CD4-positive, CD25-positive, alpha-beta regulatory T cell (primary cell): ENCODE results near the gene TEX38. TPM values are rescaled to one million over a fixed set of nuclear protein-coding genes. Genes with fewer than 3 reads are reported as not detected.

ENCODE experiments used
- ATAC-seq, 2 donors: fragments of 150-1000 bp; cut with Tn5 transposase; one replicate each; pipeline ENCODE4 v1.10.0; 2021; ENCODE audit warnings: low read depth in 2 of 2, moderate number of reproducible peaks in 2 of 2, moderate library complexity in 1 of 2
- DNase-seq, 3 donors: peaks; one replicate each; pipeline versions ENCODE4 v3.0.0 to v3.0.0-alpha.2; 2012 to 2022; ENCODE audit warnings: mixed read lengths in 1 of 3
- H3K27ac ChIP-seq: one replicate; pipeline ENCODE4 v1.7.0; 2013; ENCODE audit warnings: mild to moderate bottlenecking, low read length; ENCODE audit not compliant: insufficient read depth, poor library complexity, severe bottlenecking
- H3K27me3 ChIP-seq: one replicate; pipeline ENCODE4 v1.7.0; 2013; ENCODE audit warnings: low read length; ENCODE audit not compliant: control insufficient read depth, insufficient read depth
- H3K36me3 ChIP-seq: one replicate; pipeline ENCODE4 v1.7.0; 2013; ENCODE audit warnings: mild to moderate bottlenecking, low read length, moderate library complexity; ENCODE audit not compliant: control insufficient read depth, insufficient read depth
- H3K4me1 ChIP-seq: 2 replicates; pipeline ENCODE4 v1.7.0; 2013; ENCODE audit warnings: mild to moderate bottlenecking, low read length; ENCODE audit not compliant: insufficient read depth, control insufficient read depth, poor library complexity, severe bottlenecking
- H3K4me3 ChIP-seq: one replicate; pipeline ENCODE4 v1.7.0; 2013; ENCODE audit warnings: low read depth, mild to moderate bottlenecking, low read length, moderate library complexity
- H3K9me3 ChIP-seq, 2 experiments: 1 replicate in 1 of 2; 2 replicates in 1 of 2; pipeline ENCODE4 v1.7.0; 2013; ENCODE audit warnings: low read length in 2 of 2, mild to moderate bottlenecking in 1 of 2, moderate library complexity in 1 of 2; ENCODE audit not compliant: control insufficient read depth in 2 of 2
- H3K27ac Mint-ChIP-seq, 3 donors: one replicate each; pipeline ENCODE4 v1.8.0; 2020 to 2022; ENCODE audit warnings: mild to moderate bottlenecking in 3 of 3, mixed read lengths in 3 of 3, moderate library complexity in 2 of 3
- H3K27me3 Mint-ChIP-seq: one replicate; pipeline ENCODE4 v1.8.0; 2022; ENCODE audit warnings: mild to moderate bottlenecking, mixed read lengths
- H3K36me3 Mint-ChIP-seq: one replicate; pipeline ENCODE4 v1.8.0; 2020; ENCODE audit warnings: mixed read lengths
- H3K4me1 Mint-ChIP-seq, 4 donors: one replicate each; pipeline ENCODE4 v1.8.0; 2020 to 2022; ENCODE audit warnings: mixed read lengths in 4 of 4, mild to moderate bottlenecking in 1 of 4
- H3K4me3 Mint-ChIP-seq, 4 donors: one replicate each; pipeline ENCODE4 v1.8.0; 2020 to 2022; ENCODE audit warnings: mild to moderate bottlenecking in 4 of 4, mixed read lengths in 4 of 4, moderate library complexity in 3 of 4
- H3K9me3 Mint-ChIP-seq, 7 donors: one replicate each; pipeline ENCODE4 v1.8.0; 2020 to 2022; ENCODE audit warnings: mixed read lengths in 7 of 7, mild to moderate bottlenecking in 3 of 7, moderate library complexity in 2 of 7
- polyA plus RNA-seq, 4 donors: library from polyadenylated mRNA; unstranded; fragments of 300-500 nt; fragmentation: Illumina TruSeq; gene quantifications; one replicate each; pipeline ENCODE4 v1.2.3, GENCODE V29; 2021
- total RNA-seq: library from RNA; stranded (reverse); gene quantifications from one replicate; pipeline ENCODE4 v1.2.3, GENCODE V29; 2022

The TEX38 gene
- total and polyA plus RNA-seq, 5 donors from 2014 or later: not detected

GRCh38 chr1:46638921-46639320 is 32.7 kb upstream of the TEX38 start:
- no peak for DNase-seq
- no peaks in the 10 kb centered on the region for H3K27me3 ChIP-seq
- H3K4me1 Mint-ChIP-seq: peaks cover 0 to 11% (median 2%) of the 10 kb centered on the region in 4 donors
- H3K9me3 Mint-ChIP-seq: no peaks in the 10 kb centered on the region
- no peaks in the 10 kb centered on the region for H3K27me3 Mint-ChIP-seq
- peak overlapping the region in 2 of 3 donors; percentile 28 to 82 for H3K27ac Mint-ChIP-seq
- H3K4me3 ChIP-seq: no peak overlapping the region
- H3K36me3 ChIP-seq: peaks cover 48% of the 10 kb centered on the region
- no peak overlapping the region for H3K4me3 Mint-ChIP-seq
- no peaks in the 10 kb centered on the region for H3K4me1 ChIP-seq
- no peak for ATAC-seq
- no peaks in the 10 kb centered on the region for H3K9me3 ChIP-seq
- no peak overlapping the region for H3K27ac ChIP-seq
- peaks cover 44% of the 10 kb centered on the region for H3K36me3 Mint-ChIP-seq

- peaks cover 0 to 11% (median 2%) of the 10 kb centered on the region in 4 donors for H3K4me1 Mint-ChIP-seq
- H3K9me3 ChIP-seq: no peaks in the 10 kb centered on the region
- no peak overlapping the region for H3K4me3 ChIP-seq
- no peaks in the 10 kb centered on the region for H3K27me3 ChIP-seq
- ATAC-seq (no peak), DNase-seq (no peak)
- H3K4me1 ChIP-seq: no peaks in the 10 kb centered on the region
- H3K9me3 Mint-ChIP-seq: no peaks in the 10 kb centered on the region
- H3K27ac Mint-ChIP-seq: no peak overlapping the region
- H3K36me3 Mint-ChIP-seq: peaks cover 38% of the 10 kb centered on the region
- no peak overlapping the region for H3K4me3 Mint-ChIP-seq
- H3K27ac ChIP-seq: no peak overlapping the region
- H3K36me3 ChIP-seq: peaks cover 42% of the 10 kb centered on the region
- no peaks in the 10 kb centered on the region for H3K27me3 Mint-ChIP-seq
Measured at GRCh38 chr1:46639547-46639946, 32.1 kb upstream of the TEX38 start.

DNA sequence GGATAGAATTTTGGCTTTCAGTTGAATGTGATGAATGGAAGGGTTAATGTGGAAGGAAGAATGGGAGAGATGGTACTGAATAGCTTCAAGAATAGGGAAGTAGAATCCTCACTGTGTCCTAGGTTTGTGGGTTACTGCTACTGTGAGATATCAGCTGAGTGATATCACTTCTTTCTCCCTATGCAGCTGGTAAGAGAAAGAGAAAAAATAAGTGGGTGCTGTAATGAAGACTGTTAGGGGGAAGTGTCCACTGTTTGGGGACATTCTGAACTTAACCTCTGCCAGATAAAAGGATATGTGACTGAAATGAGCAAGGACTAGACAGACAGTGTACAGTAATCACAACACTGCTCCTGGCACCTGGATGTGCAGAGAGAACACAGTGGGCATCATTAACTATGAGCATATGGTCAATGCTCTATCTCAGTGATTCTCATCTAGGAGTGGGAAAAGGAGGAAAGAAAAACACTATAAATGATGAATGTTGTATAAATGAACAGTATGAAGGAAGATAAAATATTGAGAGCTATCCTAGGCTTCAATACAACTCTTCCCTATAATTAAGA is 29.5 kb upstream of the TEX38 start:
- no peak for ATAC-seq
- no peaks in the 10 kb centered on the region for H3K27me3 Mint-ChIP-seq

DNA sequence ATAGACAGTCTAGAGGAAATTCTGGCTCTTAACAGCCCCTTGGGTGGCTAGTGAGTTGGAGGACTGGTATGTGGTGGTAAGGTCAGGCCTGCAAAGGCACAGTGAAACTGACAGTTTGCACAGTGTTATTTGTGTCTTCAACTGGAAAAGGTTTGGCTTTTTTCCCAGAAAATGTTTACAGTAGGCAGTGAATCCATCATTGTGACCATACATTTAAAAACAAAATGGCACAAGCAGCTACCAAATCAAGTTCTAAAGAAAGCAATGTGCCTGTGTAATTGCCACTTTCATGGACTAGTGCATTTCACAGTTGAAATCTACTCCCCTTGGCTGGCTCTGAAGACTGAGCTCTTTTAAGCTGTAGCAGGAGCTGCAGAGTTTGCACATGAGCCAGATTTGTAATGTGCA is 28.3 kb upstream of the TEX38 start:
- no peak for ATAC-seq

More for the DNA sequence above, 29.5 kb upstream of the TEX38 start:
- H3K4me3 Mint-ChIP-seq: no peak overlapping the region
- H3K4me1 ChIP-seq: no peaks in the 10 kb centered on the region
- peaks cover 29% of the 10 kb centered on the region for H3K36me3 Mint-ChIP-seq
- no peak overlapping the region for H3K27ac Mint-ChIP-seq
- no peak overlapping the region for H3K27ac ChIP-seq
- no peak overlapping the region for H3K4me3 ChIP-seq
- no peaks in the 10 kb centered on the region for H3K9me3 ChIP-seq
- H3K36me3 ChIP-seq: peaks cover 26% of the 10 kb centered on the region
- H3K9me3 Mint-ChIP-seq: no peaks in the 10 kb centered on the region
- no peaks in the 10 kb centered on the region for H3K27me3 ChIP-seq
- DNase-seq: no peak
- peaks cover 0 to 11% (median 2%) of the 10 kb centered on the region in 4 donors for H3K4me1 Mint-ChIP-seq

DNA sequence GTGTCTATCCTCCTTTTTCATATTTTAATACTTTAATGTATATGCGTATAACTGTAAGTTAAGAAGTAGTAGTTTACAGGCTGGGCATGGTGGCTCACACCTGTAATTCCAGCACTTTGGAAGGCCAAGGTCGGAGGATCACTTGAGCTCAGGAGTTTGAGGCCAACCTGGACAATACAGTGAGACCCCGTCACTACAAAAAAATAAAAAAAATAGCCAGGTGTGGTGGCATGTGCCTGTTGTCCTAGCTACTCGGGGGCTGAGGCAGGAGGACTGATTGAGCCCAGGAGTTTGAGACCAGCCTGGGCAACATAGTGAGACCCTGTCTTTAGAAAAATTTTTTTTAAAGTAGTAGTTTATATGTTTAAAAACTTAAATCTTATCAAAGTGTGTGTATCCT is 25.8 kb upstream of the TEX38 start:
- H3K4me3 Mint-ChIP-seq: no peak overlapping the region
- H3K27ac Mint-ChIP-seq: no peak overlapping the region
- peaks cover 0 to 6% (median 0%) of the 10 kb centered on the region in 4 donors for H3K4me1 Mint-ChIP-seq
- H3K27ac ChIP-seq: no peak overlapping the region
- ATAC-seq (no peak), DNase-seq (no peak)
- no peaks in the 10 kb centered on the region for H3K9me3 ChIP-seq
- no peaks in the 10 kb centered on the region for H3K27me3 Mint-ChIP-seq
- H3K4me3 ChIP-seq: no peak overlapping the region
- no peaks in the 10 kb centered on the region for H3K27me3 ChIP-seq
- H3K36me3 ChIP-seq: peaks cover 38% of the 10 kb centered on the region
- peaks cover 46% of the 10 kb centered on the region for H3K36me3 Mint-ChIP-seq
- peaks cover 0 to 5% (median 2%) of the 10 kb centered on the region in 7 donors for H3K9me3 Mint-ChIP-seq
- H3K4me1 ChIP-seq: no peaks in the 10 kb centered on the region

More for the DNA sequence above, 28.3 kb upstream of the TEX38 start:
- no peak overlapping the region for H3K4me3 ChIP-seq
- no peak overlapping the region for H3K4me3 Mint-ChIP-seq
- H3K36me3 Mint-ChIP-seq: peaks cover 34% of the 10 kb centered on the region
- no peaks in the 10 kb centered on the region for H3K27me3 ChIP-seq
- H3K27ac ChIP-seq: no peak overlapping the region
- H3K9me3 Mint-ChIP-seq: no peaks in the 10 kb centered on the region
- peaks cover 28% of the 10 kb centered on the region for H3K36me3 ChIP-seq
- DNase-seq: no peak
- H3K4me1 Mint-ChIP-seq: peaks cover 0 to 11% (median 2%) of the 10 kb centered on the region in 4 donors
- H3K27ac Mint-ChIP-seq: no peak overlapping the region
- no peaks in the 10 kb centered on the region for H3K9me3 ChIP-seq
- no peaks in the 10 kb centered on the region for H3K27me3 Mint-ChIP-seq
- H3K4me1 ChIP-seq: no peaks in the 10 kb centered on the region

DNA sequence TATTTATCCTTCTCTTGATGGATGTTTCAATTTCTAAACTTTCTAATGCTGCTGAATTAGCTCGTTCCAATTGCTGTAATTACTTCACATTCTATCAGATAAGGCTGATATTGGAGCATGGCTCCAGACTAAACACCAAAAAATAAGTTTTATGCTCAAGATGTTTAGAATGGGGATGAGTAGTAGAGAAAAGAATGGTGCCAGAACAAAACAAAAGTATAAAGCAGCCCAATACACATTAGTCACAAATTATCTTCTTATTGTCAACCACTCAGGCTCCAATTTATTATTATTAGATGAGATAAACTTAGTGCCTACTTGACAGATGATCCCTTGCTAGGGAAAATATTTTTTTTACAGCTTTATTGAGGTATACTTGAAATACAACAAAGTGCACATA is 25.3 kb upstream of the TEX38 start:
- Histone ChIP-seq H3K4me3 (no peak overlapping the region), H3K4me1 (no peaks in the 10 kb centered on the region)
- ATAC-seq: no peak

DNA sequence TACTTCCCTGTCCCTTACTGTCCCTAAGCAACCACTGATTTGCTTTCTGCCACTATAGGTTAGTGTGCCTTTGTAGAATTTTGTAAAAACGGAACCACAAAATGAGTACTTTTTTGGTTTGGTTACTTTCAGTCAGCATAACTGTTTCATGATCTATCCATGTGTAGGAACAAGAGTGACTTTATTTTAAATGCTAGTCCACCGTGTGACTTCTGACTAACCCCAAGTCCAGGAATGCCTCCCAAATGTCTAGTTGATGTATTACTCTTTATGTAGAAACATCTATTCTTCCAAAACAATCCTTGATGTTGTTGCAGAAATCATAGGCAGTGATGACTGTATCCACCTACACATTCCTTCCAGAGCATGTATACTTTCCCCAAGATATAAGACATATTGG is 24.8 kb upstream of the TEX38 start:
- Mint-ChIP-seq H3K36me3 (peaks cover 42% of the 10 kb centered on the region), H3K4me3 (no peak overlapping the region), H3K27ac (no peak overlapping the region), H3K4me1 (peaks cover 0 to 2% (median 0%) of the 10 kb centered on the region in 4 donors), H3K27me3 (no peaks in the 10 kb centered on the region), H3K9me3 (peaks cover 0 to 5% (median 2%) of the 10 kb centered on the region in 7 donors)
- H3K4me3 ChIP-seq: no peak overlapping the region
- peaks cover 39% of the 10 kb centered on the region for H3K36me3 ChIP-seq
- H3K27me3 ChIP-seq: no peaks in the 10 kb centered on the region
- DNase-seq (no peak), ATAC-seq (no peak)
- H3K4me1 ChIP-seq: no peaks in the 10 kb centered on the region
- H3K27ac ChIP-seq: no peak overlapping the region
- no peaks in the 10 kb centered on the region for H3K9me3 ChIP-seq

More for the DNA sequence above, 25.3 kb upstream of the TEX38 start:
- H3K27ac ChIP-seq: no peak overlapping the region
- Mint-ChIP-seq H3K27me3 (no peaks in the 10 kb centered on the region), H3K4me3 (no peak overlapping the region), H3K27ac (no peak overlapping the region), H3K9me3 (peaks cover 0 to 5% (median 2%) of the 10 kb centered on the region in 7 donors), H3K36me3 (peaks cover 44% of the 10 kb centered on the region), H3K4me1 (peaks cover 0 to 6% (median 0%) of the 10 kb centered on the region in 4 donors)
- no peaks in the 10 kb centered on the region for H3K27me3 ChIP-seq
- no peak for DNase-seq
- H3K36me3 ChIP-seq: peaks cover 38% of the 10 kb centered on the region
- no peaks in the 10 kb centered on the region for H3K9me3 ChIP-seq

DNA sequence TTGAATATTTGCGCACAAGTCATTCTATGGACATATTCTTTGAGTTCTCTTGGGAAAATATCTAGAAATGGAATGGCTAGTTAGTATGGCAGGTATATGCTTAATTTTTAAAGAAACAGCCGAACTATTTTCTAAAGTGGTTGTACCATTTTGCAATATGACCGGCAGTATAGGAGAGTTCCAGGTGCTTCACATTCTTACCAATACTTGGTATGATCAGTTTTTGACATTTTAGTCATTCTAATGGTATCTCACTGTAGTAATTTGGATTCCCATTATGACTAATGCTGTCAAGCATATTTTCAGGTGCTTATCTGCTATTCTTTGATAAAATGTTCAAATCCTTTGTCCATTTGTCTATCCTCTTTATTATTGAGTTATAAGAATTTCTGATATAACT is 24.0 kb upstream of the TEX38 start:
- no peak overlapping the region for H3K4me3 ChIP-seq
- DNase-seq (no peak), ATAC-seq (no peak)
- no peaks in the 10 kb centered on the region for H3K4me1 ChIP-seq
- H3K27ac ChIP-seq: no peak overlapping the region
- no peaks in the 10 kb centered on the region for H3K9me3 ChIP-seq
- Mint-ChIP-seq H3K36me3 (peaks cover 44% of the 10 kb centered on the region), H3K4me1 (peaks cover 0 to 6% (median under 1%) of the 10 kb centered on the region in 4 donors), H3K27me3 (no peaks in the 10 kb centered on the region), H3K4me3 (no peak overlapping the region), H3K27ac (no peak overlapping the region), H3K9me3 (peaks cover 0 to 5% (median 2%) of the 10 kb centered on the region in 7 donors)
- no peaks in the 10 kb centered on the region for H3K27me3 ChIP-seq
- peaks cover 47% of the 10 kb centered on the region for H3K36me3 ChIP-seq
